ENCODE data around the gene KBTBD13. TPM values are rescaled to one million over a fixed set of nuclear protein-coding genes. Genes with fewer than 3 reads are reported as not detected.

KBTBD13 gene
- polyA plus RNA-seq, 1 donor (not counting 4 experiments of a cell fraction or from before 2014, with no cell fraction given) = not detected

GRCh38 chr15:65032801-65033537 is 43.6 kb upstream of the KBTBD13 start:
- peak; percentile 79 to 93 (median 82) for TF ChIP-seq CTCF (optimal IDR thresholded peaks at IDR 0.05 in 1 of 3, IDR thresholded peaks at IDR 0.05 in 1 of 3, conservative IDR thresholded peaks at IDR 0.05 in 1 of 3; ENCODE audit: extremely low read depth in 1 of 3, insufficient read depth in 2 of 3, low read length in 3 of 3)
- no peak for TF ChIP-seq EZH2 (IDR thresholded peaks at IDR 0.05; ENCODE audit: low read length)
- H3K79me2 ChIP-seq (ENCODE audit: control insufficient read depth, insufficient read depth, low read length) = peaks cover 11% of the 10 kb centered on the region
- no peaks in the 10 kb centered on the region for H4K20me1 ChIP-seq (ENCODE audit: control insufficient read depth, extremely low read depth, insufficient read depth, low read length)
- no peak overlapping the region for H3K27ac ChIP-seq (ENCODE audit: control insufficient read depth, insufficient read depth, low read length)
- no peak for DNase-seq (ENCODE audit: low read depth, low spot score)
- peak; percentile 13 for FAIRE-seq
- no peak overlapping the region for H3K4me3 ChIP-seq (ENCODE audit: control insufficient read depth in 2 of 3, extremely low read depth in 1 of 3, insufficient read depth in 2 of 3, low read depth in 1 of 3, low read length in 3 of 3)
- peak overlapping the region; percentile 33 for H3K4me2 ChIP-seq (ENCODE audit: control insufficient read depth, extremely low read depth, insufficient read depth, low read depth, low read length)
- H3K9ac ChIP-seq (ENCODE audit: control insufficient read depth, extremely low read depth, insufficient read depth, low read length) = no peak overlapping the region
- no peaks in the 10 kb centered on the region for H3K36me3 ChIP-seq (ENCODE audit: control insufficient read depth in 2 of 2, extremely low read depth in 1 of 2, insufficient read depth in 2 of 2, low read length in 2 of 2)
- no peaks in the 10 kb centered on the region for H3K27me3 ChIP-seq (ENCODE audit: control insufficient read depth, extremely low read depth, insufficient read depth, low read length)
- H3K9me3 ChIP-seq (ENCODE audit: control insufficient read depth, low read depth, low read length) = no peaks in the 10 kb centered on the region
- peak overlapping the region; percentile 51 for H2AFZ ChIP-seq (ENCODE audit: control insufficient read depth, low read length)
- no peaks in the 10 kb centered on the region for H3K9me1 ChIP-seq (ENCODE audit: control insufficient read depth, extremely low read depth, insufficient read depth, low read length)
- H3K4me1 ChIP-seq (ENCODE audit: control insufficient read depth, extremely low read depth, insufficient read depth, low read length) = peaks cover 6% of the 10 kb centered on the region
- dilution Hi-C loops (cut with MboI; ENCODE audit: extremely low pct_ligation_motif_present, low sequenced_read_pairs) = no loop called here

- Histone ChIP-seq H3K27me3 (ENCODE audit: control insufficient read depth, extremely low read depth, insufficient read depth, low read length) (no peaks in the 10 kb centered on the region), H3K4me2 (ENCODE audit: control insufficient read depth, extremely low read depth, insufficient read depth, low read depth, low read length) (peak overlapping the region; percentile 12), H3K9ac (ENCODE audit: control insufficient read depth, extremely low read depth, insufficient read depth, low read length) (no peak overlapping the region), H4K20me1 (ENCODE audit: control insufficient read depth, extremely low read depth, insufficient read depth, low read length) (no peaks in the 10 kb centered on the region), H3K9me1 (ENCODE audit: control insufficient read depth, extremely low read depth, insufficient read depth, low read length) (no peaks in the 10 kb centered on the region), H3K9me3 (ENCODE audit: control insufficient read depth, low read depth, low read length) (no peaks in the 10 kb centered on the region), H3K27ac (ENCODE audit: control insufficient read depth, insufficient read depth, low read length) (no peak overlapping the region), H3K4me3 (ENCODE audit: control insufficient read depth in 2 of 3, extremely low read depth in 1 of 3, insufficient read depth in 2 of 3, low read depth in 1 of 3, low read length in 3 of 3) (no peak overlapping the region), H2AFZ (ENCODE audit: control insufficient read depth, low read length) (no peak overlapping the region), H3K4me1 (ENCODE audit: control insufficient read depth, extremely low read depth, insufficient read depth, low read length) (no peaks in the 10 kb centered on the region), H3K36me3 (ENCODE audit: control insufficient read depth in 2 of 2, extremely low read depth in 1 of 2, insufficient read depth in 2 of 2, low read length in 2 of 2) (no peaks in the 10 kb centered on the region), H3K79me2 (ENCODE audit: control insufficient read depth, insufficient read depth, low read length) (peaks cover 4% of the 10 kb centered on the region)
- no peak for DNase-seq (ENCODE audit: low read depth, low spot score)
- TF ChIP-seq CTCF (optimal IDR thresholded peaks at IDR 0.05 in 1 of 3, IDR thresholded peaks at IDR 0.05 in 1 of 3, conservative IDR thresholded peaks at IDR 0.05 in 1 of 3; ENCODE audit: extremely low read depth in 1 of 3, insufficient read depth in 2 of 3, low read length in 3 of 3) (peak; percentile 64 to 77 (median 76)), EZH2 (IDR thresholded peaks at IDR 0.05; ENCODE audit: low read length) (no peak)
- FAIRE-seq = no peak
- dilution Hi-C loops (cut with MboI; ENCODE audit: extremely low pct_ligation_motif_present, low sequenced_read_pairs) = no loop called here
Measured at GRCh38 chr15:65033659-65034269, 42.8 kb upstream of the KBTBD13 start.

All from keratinocyte (primary cell).